PC-3 (cell line): ENCODE measurements around the gene TARS3.

Source experiments
- EZH2phosphoT487 ChIP-seq: fragments of 300-600 bp; sonication (generic); IDR thresholded peaks from 2 replicates; pipeline ENCODE4 v1.6.1; 2018; ENCODE audit warnings: mild to moderate bottlenecking, antibody characterized with exemption, low read length, borderline replicate concordance
- TF ChIP-seq, protein P1 (sequence below): fragments of 300-600 bp; sonication (generic); conservative IDR thresholded peaks from 2 replicates; pipeline ENCODE4 v1.5.1; 2017; ENCODE audit warnings: antibody characterized with exemption, low read depth, mild to moderate bottlenecking, low read length

DNA sequence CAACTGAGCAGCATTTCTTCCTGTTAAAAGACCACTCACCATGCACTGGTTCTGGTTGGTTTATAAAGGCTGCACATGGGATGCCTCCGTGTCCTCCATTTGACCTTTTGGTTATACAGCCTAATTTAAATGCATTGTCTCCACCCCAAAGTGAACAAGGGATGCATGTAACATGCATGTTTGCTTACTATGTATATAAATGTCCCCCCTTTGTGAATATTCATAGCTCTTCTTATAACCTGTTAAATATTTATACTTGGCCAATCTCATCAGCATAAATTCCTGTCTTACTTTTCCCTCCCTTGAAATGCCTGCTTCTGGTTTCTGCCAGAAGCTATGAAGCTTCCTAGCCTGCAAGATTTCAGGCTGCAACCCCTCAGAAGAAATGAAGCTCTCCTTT, 27.4 kb downstream of the TARS3 start:
- TF ChIP-seq, protein P1, sequence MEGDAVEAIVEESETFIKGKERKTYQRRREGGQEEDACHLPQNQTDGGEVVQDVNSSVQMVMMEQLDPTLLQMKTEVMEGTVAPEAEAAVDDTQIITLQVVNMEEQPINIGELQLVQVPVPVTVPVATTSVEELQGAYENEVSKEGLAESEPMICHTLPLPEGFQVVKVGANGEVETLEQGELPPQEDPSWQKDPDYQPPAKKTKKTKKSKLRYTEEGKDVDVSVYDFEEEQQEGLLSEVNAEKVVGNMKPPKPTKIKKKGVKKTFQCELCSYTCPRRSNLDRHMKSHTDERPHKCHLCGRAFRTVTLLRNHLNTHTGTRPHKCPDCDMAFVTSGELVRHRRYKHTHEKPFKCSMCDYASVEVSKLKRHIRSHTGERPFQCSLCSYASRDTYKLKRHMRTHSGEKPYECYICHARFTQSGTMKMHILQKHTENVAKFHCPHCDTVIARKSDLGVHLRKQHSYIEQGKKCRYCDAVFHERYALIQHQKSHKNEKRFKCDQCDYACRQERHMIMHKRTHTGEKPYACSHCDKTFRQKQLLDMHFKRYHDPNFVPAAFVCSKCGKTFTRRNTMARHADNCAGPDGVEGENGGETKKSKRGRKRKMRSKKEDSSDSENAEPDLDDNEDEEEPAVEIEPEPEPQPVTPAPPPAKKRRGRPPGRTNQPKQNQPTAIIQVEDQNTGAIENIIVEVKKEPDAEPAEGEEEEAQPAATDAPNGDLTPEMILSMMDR, result no peak
- TF ChIP-seq EZH2phosphoT487, result no peak
